Suppressor macrophage (primary cell): ENCODE results near the gene GAPVD1.
"Not testable (repeated sequence)": the region's sequence is repeated elsewhere in the genome, so short reads cannot be mapped to it uniquely, and the experiment has no call there.

ENCODE experiments used
- DNase-seq, 4 experiments: peaks; one replicate each; pipeline ENCODE4 v3.0.0-alpha.2; 2020 to 2022
- total RNA-seq, 17 experiments: gene quantifications; one replicate each; lab custom pipeline; 2026; ENCODE audit warnings: mixed read lengths in 6 of 17, inconsistent platforms in 3 of 17; lab: John Stamatoyannopoulos, UW

The GAPVD1 gene, protein sequence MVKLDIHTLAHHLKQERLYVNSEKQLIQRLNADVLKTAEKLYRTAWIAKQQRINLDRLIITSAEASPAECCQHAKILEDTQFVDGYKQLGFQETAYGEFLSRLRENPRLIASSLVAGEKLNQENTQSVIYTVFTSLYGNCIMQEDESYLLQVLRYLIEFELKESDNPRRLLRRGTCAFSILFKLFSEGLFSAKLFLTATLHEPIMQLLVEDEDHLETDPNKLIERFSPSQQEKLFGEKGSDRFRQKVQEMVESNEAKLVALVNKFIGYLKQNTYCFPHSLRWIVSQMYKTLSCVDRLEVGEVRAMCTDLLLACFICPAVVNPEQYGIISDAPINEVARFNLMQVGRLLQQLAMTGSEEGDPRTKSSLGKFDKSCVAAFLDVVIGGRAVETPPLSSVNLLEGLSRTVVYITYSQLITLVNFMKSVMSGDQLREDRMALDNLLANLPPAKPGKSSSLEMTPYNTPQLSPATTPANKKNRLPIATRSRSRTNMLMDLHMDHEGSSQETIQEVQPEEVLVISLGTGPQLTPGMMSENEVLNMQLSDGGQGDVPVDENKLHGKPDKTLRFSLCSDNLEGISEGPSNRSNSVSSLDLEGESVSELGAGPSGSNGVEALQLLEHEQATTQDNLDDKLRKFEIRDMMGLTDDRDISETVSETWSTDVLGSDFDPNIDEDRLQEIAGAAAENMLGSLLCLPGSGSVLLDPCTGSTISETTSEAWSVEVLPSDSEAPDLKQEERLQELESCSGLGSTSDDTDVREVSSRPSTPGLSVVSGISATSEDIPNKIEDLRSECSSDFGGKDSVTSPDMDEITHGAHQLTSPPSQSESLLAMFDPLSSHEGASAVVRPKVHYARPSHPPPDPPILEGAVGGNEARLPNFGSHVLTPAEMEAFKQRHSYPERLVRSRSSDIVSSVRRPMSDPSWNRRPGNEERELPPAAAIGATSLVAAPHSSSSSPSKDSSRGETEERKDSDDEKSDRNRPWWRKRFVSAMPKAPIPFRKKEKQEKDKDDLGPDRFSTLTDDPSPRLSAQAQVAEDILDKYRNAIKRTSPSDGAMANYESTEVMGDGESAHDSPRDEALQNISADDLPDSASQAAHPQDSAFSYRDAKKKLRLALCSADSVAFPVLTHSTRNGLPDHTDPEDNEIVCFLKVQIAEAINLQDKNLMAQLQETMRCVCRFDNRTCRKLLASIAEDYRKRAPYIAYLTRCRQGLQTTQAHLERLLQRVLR (N-terminal part only)
- total RNA-seq, result 66.7 to 161 (median 122) reads per million in 17 experiments

DNA sequence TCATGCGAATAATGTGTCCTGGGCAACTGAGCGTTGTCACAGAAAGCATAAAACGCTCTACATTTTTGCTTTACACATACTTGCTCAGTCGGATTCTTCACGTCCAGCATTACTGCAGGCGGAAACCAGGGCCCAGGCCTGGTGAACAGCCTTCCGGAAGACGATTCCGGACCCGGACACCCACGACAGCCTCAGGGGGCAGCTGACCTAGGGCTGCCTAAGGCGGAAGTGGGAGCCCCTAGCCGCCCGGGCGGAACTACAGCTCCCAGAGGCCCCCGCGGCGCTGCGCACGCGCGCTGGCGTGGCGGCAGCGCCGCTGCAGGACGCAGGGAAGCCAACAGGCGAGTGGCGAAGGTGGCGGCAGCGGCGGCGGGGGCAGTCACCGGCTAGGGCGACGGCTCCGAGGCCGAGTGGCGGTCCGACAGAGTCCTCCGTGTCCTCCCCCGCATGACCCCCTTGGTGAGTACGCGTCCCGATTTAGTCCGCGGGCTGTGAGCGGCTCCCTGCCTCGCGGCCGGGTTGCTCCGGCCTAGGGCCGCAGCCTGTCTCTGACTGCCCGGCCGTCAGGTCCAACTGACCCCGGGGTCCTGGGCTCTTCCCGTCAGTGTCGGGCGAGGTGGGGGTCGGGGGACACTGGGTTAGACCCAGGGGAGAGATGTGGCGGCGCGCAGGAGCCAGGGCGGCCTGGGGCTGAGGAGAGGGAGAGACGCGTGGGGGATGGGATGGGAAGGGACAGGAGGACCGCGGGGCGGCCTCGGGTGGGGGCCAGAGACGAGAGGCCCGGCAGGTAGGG is at the start of gene GAPVD1:
TSS of gene GAPVD1 (plus strand) at position 326 of the 793 bp plus-strand sequence. CDS start 37,096 bp downstream, outside the sequence.
- peak; percentile 98 to 99 (median 98) for DNase-seq

DNA sequence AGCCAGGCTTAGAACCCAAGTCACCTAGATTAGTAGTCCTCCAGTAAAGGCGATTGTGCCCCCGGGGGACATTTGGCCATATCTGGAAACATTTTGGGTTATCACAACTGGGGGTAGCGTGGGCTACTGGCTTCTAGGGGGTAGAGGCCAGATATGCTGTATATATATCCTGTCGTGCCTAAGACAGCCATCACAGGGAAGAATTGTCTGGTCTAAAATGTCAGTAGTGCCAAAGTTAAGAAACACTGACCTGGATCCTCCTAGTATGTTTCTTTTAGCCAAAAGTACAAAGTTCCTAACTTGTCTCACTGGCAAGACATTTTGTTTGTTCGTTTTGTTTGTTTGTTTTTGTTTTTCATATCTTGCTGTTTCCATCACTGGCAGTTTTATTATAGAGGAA is 47.4 kb upstream of the GAPVD1 start:
- no peak for DNase-seq

DNA sequence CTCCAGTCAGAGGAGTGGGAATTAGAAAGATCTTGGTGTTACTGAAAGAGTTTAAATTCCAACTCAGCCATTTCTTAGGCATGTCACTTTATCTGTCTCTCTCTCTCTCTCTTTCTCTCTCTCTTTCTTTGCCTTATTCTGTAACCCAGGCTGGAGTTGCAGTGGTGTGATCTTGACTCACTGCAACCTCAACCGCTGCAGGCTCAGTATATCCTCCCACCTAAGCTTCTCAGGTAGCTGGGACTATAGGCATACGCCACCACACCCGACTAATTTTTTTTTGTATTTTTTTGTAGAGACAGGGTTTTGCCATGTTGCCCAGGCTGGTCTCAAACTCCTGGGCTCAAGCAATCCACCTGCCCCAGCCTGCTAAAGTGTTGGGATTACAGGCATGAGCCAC is 43.0 kb upstream of the GAPVD1 start:
- no peak for DNase-seq

DNA sequence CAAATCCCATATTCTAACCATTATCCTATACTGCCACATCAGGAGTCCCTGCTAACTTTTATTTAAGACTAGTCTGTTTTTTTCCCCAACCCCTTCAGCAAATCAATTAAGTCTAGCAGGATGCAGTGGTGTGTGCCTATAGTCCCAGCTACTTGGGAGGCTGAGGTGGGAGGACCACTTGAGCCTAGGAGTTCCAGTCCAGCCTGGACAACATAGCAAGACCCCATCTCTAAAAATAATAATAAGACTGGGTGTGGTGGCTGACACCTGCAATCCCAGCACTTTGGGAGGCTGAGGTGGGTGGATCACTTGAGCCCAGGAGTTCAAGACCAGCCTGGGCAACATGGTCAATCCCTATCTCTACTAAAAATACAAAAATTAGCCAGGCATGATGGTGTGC is 36.8 kb upstream of the GAPVD1 start:
- not testable (repeated sequence) for DNase-seq

DNA sequence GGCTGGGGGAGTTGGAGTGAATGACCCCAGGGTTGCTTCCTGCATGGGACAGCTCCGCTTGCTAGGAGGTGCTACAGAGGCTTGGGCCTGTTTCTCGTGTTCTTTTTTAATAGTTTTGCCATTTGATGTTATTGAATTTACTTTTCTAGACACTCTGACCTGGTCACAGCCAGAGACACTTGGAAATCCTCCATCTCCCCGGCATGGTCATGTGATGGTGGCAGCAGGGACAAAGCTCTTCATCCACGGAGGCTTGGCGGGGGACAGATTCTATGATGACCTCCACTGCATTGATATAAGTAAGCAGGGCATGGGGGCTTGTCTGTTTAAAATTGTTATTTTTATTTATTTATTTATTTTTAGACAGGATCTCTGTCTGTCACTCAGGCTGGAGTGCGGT is 33.9 kb upstream of the GAPVD1 start:
- no peak for DNase-seq

DNA sequence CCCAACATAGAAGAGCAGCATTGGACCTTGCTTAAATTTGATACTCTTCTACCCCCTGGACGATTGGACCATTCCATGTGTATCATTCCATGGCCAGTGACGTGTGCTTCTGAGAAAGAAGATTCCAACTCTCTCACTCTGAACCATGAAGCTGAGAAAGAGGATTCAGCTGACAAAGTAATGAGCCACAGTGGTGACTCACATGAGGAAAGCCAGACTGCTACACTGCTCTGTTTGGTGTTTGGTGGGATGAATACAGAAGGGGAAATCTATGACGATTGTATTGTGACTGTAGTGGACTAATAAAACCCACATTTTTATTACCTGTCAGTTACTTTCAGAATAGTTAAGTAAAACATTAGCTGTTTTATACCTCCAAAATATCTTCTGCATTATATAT is 27.9 kb upstream of the GAPVD1 start:
- DNase-seq, result peak in 3 of 4 experiments; percentile 12 to 33 (median 30)

DNA sequence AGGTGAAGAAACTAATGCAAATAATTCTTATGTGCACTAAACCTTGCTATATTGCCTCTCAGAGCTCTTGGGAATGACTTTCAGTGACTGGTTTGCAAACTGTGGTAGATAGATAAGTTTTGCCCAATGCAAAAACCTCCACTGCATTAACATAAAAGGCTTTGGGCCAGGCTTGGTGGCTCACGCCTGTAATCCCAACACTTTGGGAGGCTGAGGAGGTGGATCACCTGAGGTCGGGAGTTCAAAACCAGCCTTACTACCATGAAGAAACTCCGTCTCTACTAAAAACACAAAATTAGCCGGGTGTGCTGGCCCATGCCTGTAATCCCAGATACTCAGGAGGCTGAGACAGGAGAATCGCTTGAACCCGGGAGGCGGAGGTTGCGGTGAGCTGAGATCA is 27.5 kb upstream of the GAPVD1 start:
- DNase-seq, result not testable (repeated sequence)

DNA sequence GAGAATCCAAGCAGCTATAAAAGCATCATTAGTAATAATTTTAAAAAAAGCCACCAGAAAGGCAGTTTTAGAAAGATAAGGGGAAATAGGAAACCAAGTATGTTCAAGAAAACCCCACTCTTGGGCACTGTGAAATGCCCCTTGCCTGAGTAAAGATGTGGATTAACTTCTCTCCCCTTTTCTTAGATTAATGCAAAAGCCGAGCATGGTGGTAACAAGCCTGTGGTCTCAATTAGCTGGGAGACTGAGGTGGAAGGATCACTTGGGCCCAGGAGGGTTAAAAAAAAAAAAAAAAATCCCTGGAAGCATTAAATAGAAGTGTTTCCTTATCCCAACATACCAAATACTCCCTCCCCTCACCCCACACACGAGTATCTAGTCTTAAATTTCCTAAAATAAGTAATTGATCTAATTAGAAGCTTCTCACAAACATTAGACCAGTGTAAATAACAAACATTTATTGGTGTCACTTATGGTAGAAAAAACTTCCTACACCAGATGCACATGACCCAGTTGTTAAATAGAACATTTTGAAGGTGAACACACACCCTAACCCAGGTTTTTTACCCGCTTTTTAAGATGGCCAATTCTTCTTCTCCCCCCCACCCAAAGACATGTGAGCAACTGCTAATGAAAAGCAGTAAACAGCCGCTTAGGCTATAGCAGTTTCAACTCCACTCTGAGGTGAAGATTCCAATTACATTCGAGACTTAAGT is 25.7 kb upstream of the GAPVD1 start:
- no peak for DNase-seq

DNA sequence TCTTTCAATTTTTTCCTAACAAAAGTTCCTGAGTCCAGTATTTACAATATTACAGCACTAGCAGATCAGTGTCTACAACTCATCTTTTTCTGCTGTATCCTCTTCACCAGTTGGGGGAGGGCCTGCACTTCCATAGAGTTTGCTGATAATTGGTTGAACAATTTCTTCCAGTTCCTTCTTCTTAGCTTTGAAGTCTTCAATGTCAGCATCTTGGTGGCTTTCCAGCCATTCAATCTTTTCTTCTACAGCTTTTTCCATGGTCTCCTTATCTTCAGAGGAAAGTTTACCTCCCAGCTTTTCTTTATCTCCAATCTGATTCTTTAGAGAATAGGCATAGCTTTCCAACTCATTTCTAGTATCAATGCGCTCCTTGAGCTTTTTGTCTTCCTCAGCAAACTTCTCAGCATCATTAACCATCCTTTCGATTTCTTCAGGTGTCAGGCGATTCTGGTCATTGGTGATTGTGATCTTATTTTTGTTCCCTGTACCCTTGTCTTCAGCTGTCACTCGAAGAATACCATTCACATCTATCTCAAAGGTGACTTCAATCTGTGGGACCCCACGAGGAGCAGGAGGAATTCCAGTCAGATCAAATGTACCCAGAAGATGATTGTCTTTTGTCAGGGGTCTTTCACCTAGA is 25.0 kb upstream of the GAPVD1 start:
- DNase-seq, result peak in 3 of 4 experiments; percentile 32 to 42 (median 39)

DNA sequence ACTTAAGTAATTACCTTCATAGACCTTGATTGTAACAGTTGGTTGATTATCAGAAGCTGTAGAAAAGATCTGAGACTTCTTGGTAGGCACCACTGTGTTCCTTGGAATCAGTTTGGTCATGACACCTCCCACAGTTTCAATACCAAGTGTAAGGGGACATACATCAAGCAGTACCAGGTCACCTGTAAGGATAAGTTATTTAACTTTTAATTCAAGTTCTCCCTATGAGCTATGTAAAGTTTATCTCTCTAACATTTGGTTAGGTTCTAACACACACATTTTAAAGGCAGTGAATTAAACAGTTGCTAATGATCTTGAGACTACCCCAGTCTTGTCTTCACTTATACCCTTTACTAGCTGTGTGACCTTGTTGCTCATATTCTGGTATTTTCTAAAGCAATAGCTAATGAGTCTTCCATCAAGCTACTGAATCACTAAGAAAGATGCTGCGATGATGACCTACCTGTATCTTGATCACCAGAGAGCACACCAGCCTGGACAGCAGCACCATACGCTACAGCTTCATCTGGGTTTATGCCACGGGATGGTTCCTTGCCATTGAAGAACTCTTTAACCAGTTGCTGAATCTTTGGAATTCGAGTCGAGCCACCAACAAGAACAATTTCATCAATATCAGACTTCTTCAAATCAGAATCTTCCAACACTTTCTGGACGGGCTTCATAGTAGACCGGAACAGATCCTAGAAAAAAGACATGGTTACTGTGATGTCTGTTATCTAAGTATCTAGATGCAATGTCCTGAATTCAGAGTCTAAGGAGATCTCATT is 23.3 kb upstream of the GAPVD1 start:
- DNase-seq, result no peak

DNA sequence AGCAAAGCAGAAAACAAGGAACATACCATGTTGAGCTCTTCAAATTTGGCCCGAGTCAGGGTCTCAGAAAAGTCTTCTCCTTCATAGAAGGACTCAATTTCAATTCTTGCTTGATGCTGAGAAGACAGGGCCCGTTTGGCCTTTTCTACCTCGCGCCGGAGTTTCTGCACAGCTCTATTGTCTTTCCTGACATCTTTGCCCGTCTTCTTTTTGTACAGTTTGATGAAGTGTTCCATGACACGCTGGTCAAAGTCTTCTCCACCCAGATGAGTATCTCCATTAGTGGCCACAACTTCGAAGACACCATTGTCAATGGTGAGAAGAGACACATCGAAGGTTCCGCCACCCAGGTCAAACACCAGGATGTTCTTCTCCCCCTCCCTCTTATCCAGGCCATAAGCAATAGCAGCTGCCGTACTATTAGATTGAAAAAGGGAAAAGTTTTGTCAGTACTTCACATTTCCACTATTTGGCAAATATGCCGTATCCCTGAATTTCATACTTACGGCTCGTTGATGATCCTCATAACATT is 22.6 kb upstream of the GAPVD1 start:
- peak in 1 of 4 experiments; percentile 4 for DNase-seq

DNA sequence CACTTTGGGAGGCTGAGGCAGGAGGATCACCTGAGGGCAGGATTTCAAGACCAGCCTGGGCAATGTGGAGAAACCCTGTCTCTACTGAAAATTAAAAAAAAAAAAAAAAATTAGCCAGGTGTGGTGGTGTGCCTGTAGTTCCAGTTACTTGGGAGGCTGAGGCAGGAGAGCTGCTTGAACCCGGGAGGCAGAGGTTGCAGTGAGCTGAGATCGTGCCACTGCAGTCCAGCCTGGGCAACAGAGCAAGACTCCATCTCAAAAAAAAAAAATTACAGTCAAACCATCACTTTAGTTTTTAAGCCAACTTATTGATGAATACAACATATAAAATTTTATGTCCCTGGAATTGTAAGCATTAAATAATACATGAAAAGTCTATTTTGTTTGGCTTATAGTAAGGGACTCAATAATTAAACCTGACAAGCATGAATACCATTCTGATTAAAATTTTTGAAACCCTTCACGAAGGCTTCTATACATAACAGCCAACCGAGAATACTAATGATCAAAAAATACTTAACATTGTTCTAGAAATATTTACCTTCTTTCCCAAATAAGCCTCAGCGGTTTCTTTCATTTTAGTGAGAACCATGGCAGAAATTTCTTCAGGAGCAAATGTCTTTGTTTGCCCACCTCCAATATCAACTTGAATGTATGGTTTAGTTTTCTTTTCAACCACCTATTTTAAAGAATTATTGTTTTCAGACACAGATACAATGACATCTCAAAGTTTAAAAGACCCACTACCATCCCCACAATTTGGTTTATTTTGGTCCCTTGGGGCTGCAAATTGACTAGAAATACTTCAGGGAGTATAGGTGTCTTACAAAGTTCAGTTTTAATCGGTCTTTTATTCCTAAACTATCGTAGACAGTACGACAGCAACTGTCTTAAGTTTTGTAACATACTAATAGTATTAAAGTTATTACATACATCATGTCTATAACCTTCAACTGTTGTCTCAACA is 21.7 kb upstream of the GAPVD1 start:
- no peak for DNase-seq

DNA sequence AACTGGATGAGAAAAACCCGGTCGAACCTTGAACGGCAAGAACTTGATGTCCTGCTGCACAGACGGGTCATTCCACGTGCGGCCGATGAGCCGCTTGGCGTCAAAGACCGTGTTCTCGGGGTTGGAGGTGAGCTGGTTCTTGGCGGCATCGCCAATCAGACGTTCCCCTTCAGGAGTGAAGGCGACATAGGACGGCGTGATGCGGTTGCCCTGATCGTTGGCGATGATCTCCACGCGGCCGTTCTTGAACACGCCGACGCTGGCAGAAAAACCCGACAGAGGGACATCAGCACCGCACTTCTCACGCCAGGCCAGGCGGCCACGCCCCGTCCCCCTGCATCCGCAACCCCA is 21.0 kb upstream of the GAPVD1 start:
- peak; percentile 49 to 64 (median 58) for DNase-seq

DNA sequence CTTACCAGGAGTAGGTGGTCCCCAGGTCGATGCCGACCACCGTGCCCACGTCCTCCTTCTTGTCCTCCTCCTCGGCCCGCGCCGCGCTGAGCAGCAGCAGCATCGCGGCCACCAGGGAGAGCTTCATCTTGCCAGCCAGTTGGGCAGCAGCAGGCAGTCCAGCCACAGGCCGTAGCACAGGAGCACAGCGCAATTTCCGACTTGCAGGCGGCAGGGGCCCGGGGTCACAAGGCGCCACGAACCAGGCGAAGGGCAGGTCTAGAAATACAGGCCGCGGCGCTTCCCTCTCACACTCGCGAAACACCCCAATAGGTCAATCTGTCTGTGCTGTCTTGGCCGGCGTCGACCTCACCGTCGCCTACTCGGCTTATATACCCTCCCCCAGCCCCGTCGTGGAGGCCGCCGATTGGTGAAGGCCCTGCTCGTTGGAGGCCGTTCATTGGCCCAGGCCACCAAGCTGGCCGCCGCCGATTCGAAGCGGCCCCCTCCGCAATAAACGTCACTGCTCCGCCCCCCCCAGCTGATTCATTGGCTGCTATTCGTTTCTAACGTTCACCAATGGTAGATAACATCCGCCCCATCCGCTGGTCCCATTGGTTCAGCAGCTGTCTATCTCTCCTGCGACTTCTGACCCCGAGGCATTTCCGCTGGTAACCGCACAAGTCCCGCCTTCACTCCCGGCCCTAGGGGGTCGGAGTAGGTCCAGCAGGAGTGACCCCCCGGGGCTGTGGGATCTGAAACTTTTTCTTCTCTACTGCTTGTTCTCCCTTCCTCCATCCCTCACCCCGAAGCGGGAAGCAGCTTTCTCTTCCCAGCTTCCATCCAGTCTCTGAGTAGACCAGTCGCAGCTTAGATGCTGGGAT is 20.4 kb upstream of the GAPVD1 start, which contains the start of gene HSPA5:
TSS of gene HSPA5 (minus strand) at position 344 of the 863 bp plus-strand sequence. CDS start at position 127, 217 bp downstream.
- DNase-seq, result peak; percentile 99 to 100 (median 99)

DNA sequence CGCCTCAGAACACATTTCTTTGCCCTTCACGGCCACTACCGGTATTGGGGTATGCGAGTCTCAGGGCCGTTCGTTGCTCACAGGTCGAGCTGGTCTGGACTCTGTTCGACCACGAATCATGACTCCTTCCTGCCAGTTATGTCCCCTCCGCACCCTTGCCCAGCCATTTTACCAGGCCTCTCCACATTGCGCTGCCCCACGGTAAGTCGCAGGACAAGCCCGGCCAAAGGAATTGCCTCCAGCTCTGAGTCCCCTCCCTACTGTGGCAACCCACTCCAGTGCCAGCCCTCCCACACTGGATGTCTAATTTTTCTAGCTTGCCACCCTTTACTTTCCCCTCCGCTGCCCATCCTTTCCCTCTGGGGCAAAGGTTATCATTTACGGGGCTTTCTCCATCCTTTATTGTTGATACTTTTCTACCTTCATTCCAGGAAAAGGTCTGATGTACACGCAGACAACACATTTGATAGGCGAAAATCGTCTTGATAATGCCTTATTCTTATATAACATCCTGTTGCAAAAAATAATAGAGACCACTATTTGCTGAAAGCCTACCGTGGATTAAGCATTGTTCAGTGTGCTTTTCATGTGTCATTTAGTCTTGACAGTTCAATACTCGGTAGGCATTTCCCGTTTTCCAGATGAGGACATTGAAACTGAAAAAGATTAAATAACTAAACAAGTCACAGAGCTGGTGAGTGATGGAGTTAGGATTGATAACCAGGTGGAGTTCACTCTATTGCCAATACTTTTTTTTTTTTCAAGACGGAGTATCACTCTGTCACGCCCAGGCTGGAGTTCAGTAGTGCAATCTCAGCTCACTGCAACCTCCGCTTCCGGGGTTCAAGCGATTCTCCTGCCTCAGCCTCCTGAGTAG is 19.5 kb upstream of the GAPVD1 start:
- DNase-seq, result peak; percentile 34 to 48 (median 42)

DNA sequence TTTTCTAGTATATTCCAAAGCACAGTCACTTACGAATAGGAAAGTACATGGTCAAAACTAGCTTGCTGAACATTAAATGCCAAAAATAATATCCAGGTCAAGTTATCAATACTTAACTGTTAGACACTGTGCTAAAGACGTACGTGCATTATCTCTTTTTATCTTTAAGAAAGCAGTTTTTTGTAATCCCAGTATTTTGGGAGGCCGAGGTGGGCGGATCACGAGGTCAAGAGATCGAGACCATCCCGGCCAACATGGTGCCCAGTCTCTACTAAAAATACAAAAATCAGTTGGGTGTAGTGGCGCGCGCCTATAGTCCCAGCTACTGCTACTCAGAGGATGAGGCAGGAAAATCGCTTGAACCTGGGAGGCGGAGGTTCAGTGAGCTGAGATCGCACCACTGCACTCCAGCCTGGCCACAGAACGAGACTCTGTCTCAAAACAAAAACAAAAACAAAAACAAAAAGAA is 17.8 kb upstream of the GAPVD1 start:
- DNase-seq, result no peak
